Central memory CD8-positive, alpha-beta T cell (primary cell): Measurements from ENCODE around the gene HCK.
A peak's percentile ranks its signal among the peaks of the same experiment; 100 is the strongest.
"Not testable (repeated sequence)": the region's sequence is repeated elsewhere in the genome, so short reads cannot be mapped to it uniquely, and the experiment has no call there.

Source experiments
- ATAC-seq: fragments of 150-1000 bp; cut with Tn5 transposase; replicated peaks from 2 replicates; pipeline ENCODE4 v1.10.0; 2022; ENCODE audit warnings: mild to moderate bottlenecking, moderate FRiP score, moderate number of reproducible peaks; ENCODE audit not compliant: poor library complexity, severe bottlenecking; ENCODE audit errors: extremely low read depth
- DNase-seq, 2 donors: peaks; one replicate each; pipeline ENCODE4 v3.0.0; 2021; ENCODE audit warnings: low spot score in 2 of 2
- H3K27ac Mint-ChIP-seq: one replicate; pipeline ENCODE4 v1.8.0; 2022; ENCODE audit warnings: low read depth, mild to moderate bottlenecking, moderate library complexity, mixed read lengths
- H3K27me3 Mint-ChIP-seq: one replicate; pipeline ENCODE4 v1.8.0; 2022; ENCODE audit warnings: mixed read lengths
- H3K36me3 Mint-ChIP-seq: one replicate; pipeline ENCODE4 v1.8.0; 2022; ENCODE audit warnings: mild to moderate bottlenecking, moderate library complexity, mixed read lengths; ENCODE audit not compliant: insufficient read depth
- H3K4me1 Mint-ChIP-seq: one replicate; pipeline ENCODE4 v1.8.0; 2022; ENCODE audit warnings: mixed read lengths
- H3K4me3 Mint-ChIP-seq: one replicate; pipeline ENCODE4 v1.8.0; 2022; ENCODE audit warnings: mild to moderate bottlenecking, moderate library complexity, mixed read lengths
- H3K9me3 Mint-ChIP-seq: one replicate; pipeline ENCODE4 v1.8.0; 2022; ENCODE audit warnings: mixed read lengths

The HCK gene

DNA sequence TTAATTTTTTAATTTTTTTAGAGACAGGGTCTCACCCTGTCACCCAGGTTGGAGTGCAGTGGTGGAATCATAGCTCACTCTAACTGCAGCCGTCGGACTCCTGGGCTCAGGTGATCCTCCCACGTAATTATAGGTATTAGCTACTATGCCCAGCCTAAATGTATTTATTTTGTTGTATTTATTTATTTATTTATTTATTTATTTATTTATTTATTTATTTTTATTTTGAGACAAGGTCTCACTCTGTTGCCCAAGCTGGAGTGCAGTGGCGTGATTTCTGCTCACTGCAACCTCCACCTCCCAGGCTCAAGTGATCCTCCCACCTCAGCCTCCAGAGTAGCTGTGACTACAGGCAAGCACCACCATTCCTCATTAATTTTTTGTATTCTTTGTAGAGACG, 66.4 kb downstream of the HCK start:
- ATAC-seq, DNase-seq, H3K27me3 Mint-ChIP-seq, H3K4me3 Mint-ChIP-seq, H3K36me3 Mint-ChIP-seq, H3K27ac Mint-ChIP-seq, H3K9me3 Mint-ChIP-seq: not testable (repeated sequence)
- H3K4me1 Mint-ChIP-seq = peaks cover 26% of the 10 kb centered on the region

DNA sequence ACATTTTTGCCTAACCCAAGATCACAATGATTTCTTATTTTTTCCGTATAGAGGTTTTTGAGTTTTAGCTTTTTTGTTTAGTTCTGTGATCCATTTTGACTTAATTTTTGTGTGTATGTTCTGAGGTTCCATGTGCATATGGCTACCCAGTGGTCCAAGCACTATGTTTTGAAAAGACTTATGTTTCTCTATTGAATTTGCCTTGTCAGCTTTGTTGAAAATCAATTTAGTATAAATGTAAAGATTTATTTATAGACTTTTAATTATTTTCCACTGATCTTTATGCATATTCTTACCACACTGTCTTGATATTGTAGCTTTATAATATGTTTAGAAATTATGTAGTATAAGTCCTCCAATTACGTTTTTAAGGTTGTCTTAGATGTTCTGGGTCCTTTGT, 67.7 kb downstream of the HCK start:
- ATAC-seq (no peak), DNase-seq (no peak)
- Mint-ChIP-seq H3K9me3 (no peaks in the 10 kb centered on the region), H3K4me3 (no peak overlapping the region), H3K4me1 (peaks cover 27% of the 10 kb centered on the region), H3K27ac (no peak overlapping the region), H3K27me3 (no peaks in the 10 kb centered on the region), H3K36me3 (peaks cover 6% of the 10 kb centered on the region)

DNA sequence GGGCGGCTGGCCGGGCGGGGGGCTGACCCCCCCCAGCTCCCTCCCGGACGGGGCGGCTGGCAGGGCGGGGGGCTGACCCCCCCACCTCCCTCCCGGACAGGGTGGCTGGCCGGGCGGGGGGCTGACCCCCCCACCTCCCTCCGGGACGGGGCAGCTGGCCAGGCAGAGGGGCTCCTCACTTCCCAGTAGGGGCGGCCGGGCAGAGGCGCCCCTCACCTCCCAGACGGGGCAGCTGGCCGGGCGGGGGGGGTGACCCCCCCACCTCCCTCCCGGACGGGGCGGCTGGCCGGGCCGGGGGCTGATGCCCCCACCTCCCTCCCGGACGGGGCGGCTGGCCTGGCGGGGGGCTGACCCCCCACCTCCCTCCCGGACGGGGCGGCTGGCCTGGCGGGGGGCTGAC, 69.9 kb downstream of the HCK start:
- not testable (repeated sequence) for H3K4me3 Mint-ChIP-seq, H3K9me3 Mint-ChIP-seq

DNA sequence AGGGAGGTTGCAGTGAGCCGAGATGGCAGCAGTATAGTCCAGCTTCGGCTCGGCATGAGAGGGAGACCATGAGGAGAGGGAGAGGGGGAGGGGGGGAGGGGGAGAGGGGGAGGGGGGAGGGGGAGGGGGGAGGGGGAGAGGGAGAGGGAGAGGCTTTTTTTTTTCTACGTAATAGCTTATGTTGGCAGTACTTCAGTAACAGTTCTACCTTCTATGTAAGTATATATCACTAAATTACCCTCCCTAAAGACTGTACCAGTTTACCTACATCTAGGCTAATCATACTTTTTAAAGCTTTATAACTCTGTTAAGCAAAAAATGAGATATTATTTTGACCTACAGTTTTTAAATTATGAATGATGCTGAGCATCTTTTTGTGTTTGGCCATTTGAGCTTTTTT, 71.0 kb downstream of the HCK start:
- ATAC-seq = no peak
- no peak overlapping the region for H3K27ac Mint-ChIP-seq
- no peak overlapping the region for H3K4me3 Mint-ChIP-seq
- H3K36me3 Mint-ChIP-seq = peaks cover 4% of the 10 kb centered on the region
- H3K4me1 Mint-ChIP-seq = peaks cover 12% of the 10 kb centered on the region
- no peaks in the 10 kb centered on the region for H3K27me3 Mint-ChIP-seq
- no peak for DNase-seq
- no peaks in the 10 kb centered on the region for H3K9me3 Mint-ChIP-seq

More for the DNA sequence above, 69.9 kb downstream of the HCK start:
- H3K4me1 Mint-ChIP-seq = peaks cover 19% of the 10 kb centered on the region
- not testable (repeated sequence) for H3K27me3 Mint-ChIP-seq, H3K36me3 Mint-ChIP-seq, H3K27ac Mint-ChIP-seq, DNase-seq, ATAC-seq

DNA sequence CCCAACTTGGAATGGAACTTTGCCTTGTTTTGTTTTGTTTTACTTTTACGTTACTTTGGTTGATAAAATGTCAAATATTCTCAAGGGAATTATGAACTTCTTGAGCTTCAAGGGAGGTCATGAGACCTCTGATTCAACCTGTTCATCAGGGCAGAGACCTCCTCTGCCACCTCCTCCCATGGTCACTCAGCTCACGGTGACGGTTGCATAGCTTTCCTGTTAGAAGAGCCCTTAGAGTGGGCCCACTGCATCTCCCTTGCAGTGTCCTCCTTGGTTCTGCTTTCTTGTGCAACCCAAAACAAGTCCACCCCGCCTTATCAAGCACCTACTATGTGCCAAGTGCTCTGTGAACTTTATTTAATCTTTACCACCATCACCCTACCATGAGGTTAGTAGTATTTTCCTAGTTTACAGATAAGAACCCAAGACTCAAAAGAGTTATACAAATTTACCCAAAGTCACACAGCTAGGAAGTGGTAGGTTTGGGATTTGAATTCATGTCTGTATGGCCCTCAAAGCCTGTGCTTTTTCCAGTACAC, 72.9 kb downstream of the HCK start:
- Mint-ChIP-seq H3K36me3 (peaks cover 4% of the 10 kb centered on the region), H3K27me3 (no peaks in the 10 kb centered on the region), H3K4me1 (peaks cover 13% of the 10 kb centered on the region), H3K9me3 (no peaks in the 10 kb centered on the region), H3K4me3 (no peak overlapping the region), H3K27ac (no peak overlapping the region)
- ATAC-seq = no peak
- no peak for DNase-seq

DNA sequence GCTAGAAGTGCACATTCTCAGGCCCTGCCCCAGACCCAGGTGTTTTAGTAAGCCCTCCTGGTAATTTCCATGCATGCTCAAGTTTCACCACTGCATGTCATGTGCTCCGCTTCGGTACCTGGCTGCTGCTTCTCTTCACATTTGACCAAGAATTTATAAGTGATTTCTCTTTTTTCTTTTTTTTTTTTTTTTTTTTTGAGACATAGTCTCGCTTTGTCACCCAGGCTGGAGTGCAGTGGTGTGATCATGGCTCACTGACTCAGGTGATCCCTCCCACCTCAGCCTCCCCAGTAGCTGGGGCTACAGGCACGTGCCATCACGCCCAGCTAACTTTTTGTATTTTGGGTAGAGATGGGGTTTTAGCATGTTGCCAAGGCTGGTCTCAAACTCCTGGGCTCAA, 73.5 kb downstream of the HCK start:
- Mint-ChIP-seq H3K27ac (no peak overlapping the region), H3K4me1 (peaks cover 18% of the 10 kb centered on the region), H3K9me3 (no peaks in the 10 kb centered on the region), H3K27me3 (no peaks in the 10 kb centered on the region), H3K36me3 (peaks cover 4% of the 10 kb centered on the region), H3K4me3 (no peak overlapping the region)
- DNase-seq (no peak), ATAC-seq (no peak)

DNA sequence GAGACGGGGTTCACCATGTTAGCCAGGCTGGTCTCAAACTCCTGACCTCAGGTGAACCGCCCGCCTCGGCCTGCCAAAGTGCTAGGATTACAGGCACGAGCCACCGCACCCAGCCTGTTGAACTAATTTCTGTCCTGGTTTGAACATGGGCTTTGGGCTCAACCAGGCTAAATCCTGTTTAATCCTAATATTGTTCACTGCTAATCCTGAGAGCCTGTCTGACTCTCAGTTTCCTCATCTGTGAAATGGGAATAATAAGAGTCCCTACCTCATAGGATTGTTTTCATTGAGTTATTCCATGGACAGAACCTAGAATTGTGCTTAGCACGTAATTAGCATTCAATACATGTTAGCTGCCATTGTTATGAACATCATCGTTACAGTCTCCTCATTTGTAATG, 74.9 kb downstream of the HCK start:
- H3K9me3 Mint-ChIP-seq = no peaks in the 10 kb centered on the region
- H3K27me3 Mint-ChIP-seq = no peaks in the 10 kb centered on the region
- no peak for ATAC-seq
- DNase-seq = no peak
- no peak overlapping the region for H3K4me3 Mint-ChIP-seq
- H3K4me1 Mint-ChIP-seq = peaks cover 33% of the 10 kb centered on the region
- no peak overlapping the region for H3K27ac Mint-ChIP-seq
- H3K36me3 Mint-ChIP-seq = peaks cover 4% of the 10 kb centered on the region

DNA sequence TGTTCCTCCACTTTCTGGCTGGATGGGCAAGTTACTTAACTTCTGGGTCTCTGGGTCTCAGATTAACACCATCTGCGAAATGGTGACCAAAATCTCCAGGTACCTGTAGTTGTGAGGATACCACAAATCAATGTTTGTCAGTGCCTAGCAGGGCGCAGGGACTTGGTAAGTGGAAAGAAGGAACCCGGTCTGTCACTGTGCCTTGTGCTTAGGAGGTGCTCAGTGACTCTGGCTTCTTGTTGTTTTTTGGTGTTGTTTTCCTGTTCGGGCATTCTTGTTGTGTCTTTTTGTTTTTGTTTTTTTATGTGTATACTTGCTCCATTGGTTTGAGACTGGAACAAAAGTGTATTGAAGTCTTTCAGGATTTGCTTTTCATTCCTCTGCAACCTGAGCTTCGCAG, 75.3 kb downstream of the HCK start:
- no peak for DNase-seq
- peaks cover 4% of the 10 kb centered on the region for H3K36me3 Mint-ChIP-seq

DNA sequence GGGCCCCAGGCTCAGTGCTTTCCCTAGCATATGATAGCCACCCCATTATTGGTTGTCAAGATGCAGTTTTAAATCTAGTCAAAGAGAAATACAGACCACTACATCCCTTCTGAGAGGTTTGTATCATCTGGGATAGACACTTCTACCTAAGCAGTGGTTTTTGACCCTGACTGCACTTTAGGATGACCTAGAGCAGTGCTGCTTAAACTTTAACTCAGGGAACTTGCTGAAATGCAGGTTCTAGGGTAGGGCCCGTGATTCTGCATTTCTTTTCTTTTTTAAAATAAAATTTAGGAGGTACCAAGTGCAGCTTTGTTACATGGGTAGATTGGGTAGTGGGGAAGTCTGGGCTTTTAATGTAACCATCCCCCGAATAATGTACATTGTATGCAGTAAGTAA, 76.1 kb downstream of the HCK start:
- ATAC-seq (no peak), DNase-seq (no peak)
- no peak overlapping the region for H3K27ac Mint-ChIP-seq
- no peaks in the 10 kb centered on the region for H3K27me3 Mint-ChIP-seq
- H3K4me3 Mint-ChIP-seq = no peak overlapping the region
- peaks cover 4% of the 10 kb centered on the region for H3K36me3 Mint-ChIP-seq
- H3K9me3 Mint-ChIP-seq = no peaks in the 10 kb centered on the region
- peaks cover 38% of the 10 kb centered on the region for H3K4me1 Mint-ChIP-seq

More for the DNA sequence above, 75.3 kb downstream of the HCK start:
- Mint-ChIP-seq H3K9me3 (no peaks in the 10 kb centered on the region), H3K27ac (no peak overlapping the region), H3K27me3 (no peaks in the 10 kb centered on the region), H3K4me1 (peaks cover 35% of the 10 kb centered on the region), H3K4me3 (no peak overlapping the region)
- ATAC-seq = no peak

DNA sequence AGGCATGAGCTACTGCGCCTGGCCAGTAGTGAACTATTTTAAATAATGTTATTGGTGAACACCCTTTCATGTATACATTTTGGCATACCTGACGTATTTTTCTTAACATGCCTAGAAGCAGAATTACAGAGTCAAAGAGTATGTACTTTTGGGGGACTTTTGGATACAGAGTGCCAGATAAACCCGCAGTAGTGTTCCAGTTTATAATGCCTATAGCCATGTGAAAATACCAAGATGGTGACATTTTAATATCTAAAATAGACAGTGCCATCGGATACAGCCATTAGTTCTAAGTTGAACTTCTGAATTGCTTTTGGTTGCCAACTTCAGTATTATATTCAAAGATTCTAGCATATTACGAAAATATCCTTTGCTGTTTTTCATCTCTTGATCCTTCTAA, 77.8 kb downstream of the HCK start:
- Mint-ChIP-seq H3K4me1 (peaks cover 38% of the 10 kb centered on the region), H3K36me3 (peaks cover 13% of the 10 kb centered on the region), H3K9me3 (no peaks in the 10 kb centered on the region), H3K27ac (no peak overlapping the region), H3K4me3 (no peak overlapping the region), H3K27me3 (no peaks in the 10 kb centered on the region)
- DNase-seq (no peak), ATAC-seq (no peak)

DNA sequence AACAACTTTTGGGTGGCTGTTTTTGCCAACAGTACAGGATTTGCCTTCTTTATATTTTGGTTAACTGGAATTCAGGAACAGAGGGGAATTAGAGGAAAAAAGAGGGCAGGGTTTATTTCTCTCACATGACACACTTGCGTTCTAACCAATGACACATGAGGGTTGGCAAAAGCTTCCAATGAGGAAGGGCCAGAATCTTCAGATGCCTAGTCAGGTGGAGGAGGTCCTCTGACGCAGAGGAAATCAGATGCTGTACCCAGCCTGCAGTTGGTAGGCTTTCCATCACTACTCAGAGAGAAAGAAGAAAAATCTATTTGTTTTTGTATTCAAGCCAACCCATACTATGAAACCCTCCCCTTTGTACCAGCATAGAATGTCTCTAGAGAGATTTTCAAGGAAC, 78.3 kb downstream of the HCK start:
- Mint-ChIP-seq H3K4me3 (no peak overlapping the region), H3K4me1 (peaks cover 38% of the 10 kb centered on the region), H3K36me3 (peaks cover 15% of the 10 kb centered on the region), H3K27ac (no peak overlapping the region), H3K9me3 (no peaks in the 10 kb centered on the region), H3K27me3 (no peaks in the 10 kb centered on the region)
- ATAC-seq = no peak
- DNase-seq = no peak

DNA sequence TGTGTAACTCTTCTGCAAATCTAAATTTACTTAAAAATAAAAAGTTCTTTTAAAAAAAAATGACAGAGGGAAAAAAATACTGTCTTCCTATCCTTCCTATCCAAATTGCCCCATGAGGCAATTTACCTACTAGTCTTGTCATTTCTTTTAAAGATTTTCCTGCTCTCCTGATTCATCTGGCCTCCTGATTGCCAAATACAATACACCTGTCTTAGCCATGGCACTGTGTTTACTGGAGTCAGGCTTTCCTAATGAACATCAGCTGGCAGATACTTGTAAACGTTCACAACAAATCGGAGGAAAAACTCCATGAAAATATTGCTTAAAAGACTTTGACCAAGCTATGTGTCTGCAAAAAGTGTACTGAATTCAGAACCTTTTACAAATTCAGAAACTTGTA, 78.9 kb downstream of the HCK start:
- no peak for ATAC-seq
- H3K36me3 Mint-ChIP-seq = peaks cover 14% of the 10 kb centered on the region
- peaks cover 36% of the 10 kb centered on the region for H3K4me1 Mint-ChIP-seq
- no peaks in the 10 kb centered on the region for H3K27me3 Mint-ChIP-seq
- H3K27ac Mint-ChIP-seq = peak overlapping the region; percentile 0
- H3K4me3 Mint-ChIP-seq = no peak overlapping the region
- no peaks in the 10 kb centered on the region for H3K9me3 Mint-ChIP-seq
- DNase-seq = no peak

DNA sequence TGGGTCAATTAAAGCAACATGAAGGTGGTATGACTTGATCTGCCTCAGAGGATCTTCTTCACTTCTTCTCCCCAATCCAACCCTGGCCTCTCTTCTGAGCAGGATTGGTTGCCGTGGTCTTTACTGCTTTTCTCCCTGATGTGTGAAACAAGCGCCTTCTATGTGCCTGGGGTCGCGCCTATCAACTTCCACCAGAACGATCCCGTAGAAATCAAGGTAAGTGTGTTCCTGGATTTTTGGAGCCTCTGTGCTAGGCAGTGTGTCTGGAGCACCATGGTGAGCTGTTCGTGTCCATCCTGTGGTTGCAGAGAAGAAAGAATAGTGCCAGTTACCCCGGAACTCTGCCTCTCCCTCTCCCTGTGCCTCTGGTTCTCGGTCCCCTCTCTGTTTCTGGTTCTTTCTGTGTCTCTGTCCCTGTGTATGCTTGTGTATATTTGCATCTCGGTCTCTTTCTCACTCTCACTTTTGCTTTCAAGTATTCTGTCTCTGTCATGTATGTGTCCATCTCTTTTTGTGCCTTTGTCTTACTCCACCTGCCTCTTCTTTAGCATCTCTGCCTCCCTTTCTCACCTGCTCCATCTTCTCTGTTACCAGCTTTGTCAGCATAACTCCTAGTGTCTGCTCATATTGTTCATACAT, 81.0 kb downstream of the HCK start:
- ATAC-seq (no peak), DNase-seq (no peak)
- no peaks in the 10 kb centered on the region for H3K9me3 Mint-ChIP-seq
- H3K36me3 Mint-ChIP-seq = peaks cover 22% of the 10 kb centered on the region
- H3K27ac Mint-ChIP-seq = no peak overlapping the region
- no peak overlapping the region for H3K4me3 Mint-ChIP-seq
- H3K27me3 Mint-ChIP-seq = no peaks in the 10 kb centered on the region
- peaks cover 30% of the 10 kb centered on the region for H3K4me1 Mint-ChIP-seq
